A673 (cell line): Measurements from ENCODE around the gene PLOD3.

Experiments
- EZH2 ChIP-seq: fragments of 200-600 bp; sonication (generic); IDR thresholded peaks from 2 replicates; pipeline ENCODE4 v1.6.1; 2017; ENCODE audit warnings: borderline replicate concordance, low read depth, mild to moderate bottlenecking, mixed read lengths, antibody characterized with exemption, low read length; ENCODE audit not compliant: poor library complexity, severe bottlenecking
- TF ChIP-seq, protein P1 (sequence below): fragments of 300-800, 200-600 bp; sonication (generic); conservative IDR thresholded peaks from 2 replicates; pipeline ENCODE4 v1.5.1; 2017; ENCODE audit warnings: low read depth, mild to moderate bottlenecking, antibody characterized with exemption, low read length, moderate library complexity, mixed read lengths

DNA sequence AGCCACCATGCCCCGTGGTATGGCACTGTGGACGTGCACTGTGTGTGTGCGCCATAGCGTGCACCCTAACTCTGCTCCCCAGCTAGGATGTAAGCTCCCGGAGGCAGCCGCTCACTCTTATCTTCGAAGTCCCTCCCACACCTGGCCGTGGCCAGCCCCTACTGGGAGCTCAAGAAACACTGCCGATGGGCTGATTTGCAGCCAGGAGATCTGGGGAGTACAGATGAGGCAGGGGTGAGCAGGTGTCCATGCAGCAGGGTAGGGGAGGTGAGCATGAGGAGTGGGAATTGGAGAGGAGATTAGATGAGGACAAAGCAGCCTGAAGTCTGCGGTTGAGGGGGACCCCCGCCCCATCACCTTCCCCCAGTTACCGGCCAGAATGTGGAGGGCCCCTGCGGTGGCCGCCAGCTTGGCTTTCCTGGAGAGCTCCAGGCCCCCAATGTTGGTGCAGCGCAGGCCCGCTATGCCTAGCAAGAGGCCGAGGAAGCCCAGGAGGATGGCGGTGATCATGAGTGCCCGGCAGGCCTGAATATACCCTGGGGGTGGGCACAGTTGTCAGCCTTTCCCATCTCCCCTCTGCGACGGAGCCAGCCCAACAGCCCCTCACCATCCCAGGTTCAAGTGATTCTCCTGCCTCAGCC is 16.6 kb upstream of the PLOD3 start:
- TF ChIP-seq, protein P1, sequence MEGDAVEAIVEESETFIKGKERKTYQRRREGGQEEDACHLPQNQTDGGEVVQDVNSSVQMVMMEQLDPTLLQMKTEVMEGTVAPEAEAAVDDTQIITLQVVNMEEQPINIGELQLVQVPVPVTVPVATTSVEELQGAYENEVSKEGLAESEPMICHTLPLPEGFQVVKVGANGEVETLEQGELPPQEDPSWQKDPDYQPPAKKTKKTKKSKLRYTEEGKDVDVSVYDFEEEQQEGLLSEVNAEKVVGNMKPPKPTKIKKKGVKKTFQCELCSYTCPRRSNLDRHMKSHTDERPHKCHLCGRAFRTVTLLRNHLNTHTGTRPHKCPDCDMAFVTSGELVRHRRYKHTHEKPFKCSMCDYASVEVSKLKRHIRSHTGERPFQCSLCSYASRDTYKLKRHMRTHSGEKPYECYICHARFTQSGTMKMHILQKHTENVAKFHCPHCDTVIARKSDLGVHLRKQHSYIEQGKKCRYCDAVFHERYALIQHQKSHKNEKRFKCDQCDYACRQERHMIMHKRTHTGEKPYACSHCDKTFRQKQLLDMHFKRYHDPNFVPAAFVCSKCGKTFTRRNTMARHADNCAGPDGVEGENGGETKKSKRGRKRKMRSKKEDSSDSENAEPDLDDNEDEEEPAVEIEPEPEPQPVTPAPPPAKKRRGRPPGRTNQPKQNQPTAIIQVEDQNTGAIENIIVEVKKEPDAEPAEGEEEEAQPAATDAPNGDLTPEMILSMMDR, result no peak
- TF ChIP-seq EZH2, result no peak
